ENCODE results near the gene FSHR. TPM values are rescaled to one million over a fixed set of nuclear protein-coding genes. Genes with fewer than 3 reads are reported as not detected.

Gene FSHR
- total and polyA plus RNA-seq, 2 of the 8 experiments (the other 6 are each of a cell fraction or from before 2014, with no cell fraction given): not detected

- H4K5ac ChIP-seq (ENCODE audit: insufficient read length, low read depth, low read length): no peak overlapping the region
- H3K9me3 ChIP-seq (ENCODE audit: insufficient read depth in 2 of 2, low read depth in 1 of 2, low read length in 1 of 2): no peaks in the 10 kb centered on the region
- no peak for TF ChIP-seq BACH1 (IDR thresholded peaks at IDR 0.05; ENCODE audit: low read length)
- no peak for TF ChIP-seq NANOG (IDR thresholded peaks at IDR 0.05; ENCODE audit: insufficient read depth, low read depth, low read length, poor library complexity, severe bottlenecking)
- no peak for TF ChIP-seq ASH2L (IDR thresholded peaks at IDR 0.05; ENCODE audit: low read length)
- no peak for TF ChIP-seq KDM5A (IDR thresholded peaks at IDR 0.05; ENCODE audit: low read length)
- TF ChIP-seq POU5F1 (IDR thresholded peaks at IDR 0.05; ENCODE audit: low read depth, low read length): no peak
- no peak overlapping the region for H3K4ac ChIP-seq (replicated peaks; ENCODE audit: insufficient read length, low read depth, low read length)
- no peak overlapping the region for H4K8ac ChIP-seq (ENCODE audit: extremely low read depth, insufficient read depth, low read length)
- H3K27ac ChIP-seq (ENCODE audit: low read depth, low read length): no peak overlapping the region
- H3K27me3 ChIP-seq (replicated peaks in 1 of 4; ENCODE audit: control insufficient read depth in 3 of 4, extremely low read depth in 1 of 4, insufficient read depth in 3 of 4, low read length in 3 of 4): no peaks in the 10 kb centered on the region
- no peak overlapping the region for H3K56ac ChIP-seq (replicated peaks; ENCODE audit: insufficient read length, low read depth, low read length)
- H3K4me1 ChIP-seq (replicated peaks in 1 of 4; ENCODE audit: control insufficient read depth in 3 of 4, insufficient read depth in 4 of 4, low read length in 3 of 4): no peaks in the 10 kb centered on the region; a peak in 1 of 7 replicates
- H2BK15ac ChIP-seq (ENCODE audit: low read length): no peak overlapping the region
- no peak overlapping the region for H2AFZ ChIP-seq (ENCODE audit: low read length)
- no peak overlapping the region for H3K14ac ChIP-seq (ENCODE audit: insufficient read length)
- H3K23ac ChIP-seq (ENCODE audit: insufficient read length): no peak overlapping the region
- no peak overlapping the region for H4K91ac ChIP-seq (replicated peaks; ENCODE audit: insufficient read length, low read length)
- DNase-seq (ENCODE audit: low read depth in 1 of 2, low spot score in 2 of 2) (no peak), FAIRE-seq (no peak)
- H3K18ac ChIP-seq (ENCODE audit: extremely low read depth, low read length): no peak overlapping the region
- no peaks in the 10 kb centered on the region for H3K79me2 ChIP-seq (ENCODE audit: control insufficient read depth in 1 of 2, insufficient read depth in 2 of 2, low read length in 2 of 2)
- no peak overlapping the region for H3K9ac ChIP-seq (replicated peaks in 1 of 4; ENCODE audit: extremely low read depth in 1 of 4, low read depth in 3 of 4, low read length in 3 of 4)
- ChIA-PET POLR2A (ENCODE audit: partially characterized antibody) (no interaction called here), CTCF (ENCODE audit: partially characterized antibody) (interaction anchor here (1.3 kb wide), 1 partner anchor 103 kb away, joined by 3 read pairs; no protein-coding TSS in a partner anchor)
- H4K20me1 ChIP-seq (replicated peaks in 1 of 2; ENCODE audit: control insufficient read depth in 1 of 2, insufficient read depth in 2 of 2, low read length in 2 of 2): no peaks in the 10 kb centered on the region
- H2BK120ac ChIP-seq (replicated peaks; ENCODE audit: low read depth, low read length): no peak overlapping the region
- no peak overlapping the region for H3K4me2 ChIP-seq (ENCODE audit: insufficient read depth in 1 of 2, low read depth in 2 of 2, low read length in 2 of 2)
- no peak overlapping the region for H2BK20ac ChIP-seq (ENCODE audit: low read length)
- H3K4me3 ChIP-seq (ENCODE audit: extremely low read depth in 1 of 4, insufficient read depth in 2 of 4, low read depth in 3 of 4, low read length in 4 of 4): no peak overlapping the region
- H2BK12ac ChIP-seq (ENCODE audit: low read depth, low read length): no peak overlapping the region
- no peak overlapping the region for H2BK5ac ChIP-seq (ENCODE audit: low read depth, low read length)
- H3K79me1 ChIP-seq (ENCODE audit: low read depth, low read length): no peaks in the 10 kb centered on the region
- H3K36me3 ChIP-seq (ENCODE audit: control insufficient read depth in 2 of 4, insufficient read depth in 4 of 4, low read length in 3 of 4): no peaks in the 10 kb centered on the region; a peak in 1 of 8 replicates
- H3K23me2 ChIP-seq (ENCODE audit: low read depth, low read length): no peaks in the 10 kb centered on the region
- no peak overlapping the region for H2AK5ac ChIP-seq (ENCODE audit: low read depth, low read length)
Measured at GRCh38 chr2:49050265-49050664, 104.0 kb downstream of the FSHR start.
